Heart left ventricle (tissue), 13 donors: ENCODE results near the gene NSMCE1.

ENCODE experiments used
- POLR2A ChIP-seq, 2 donors: fragments of 450-650 bp; IDR thresholded peaks; one replicate each; pipeline ENCODE4 v1.6.1; 2017; ENCODE audit warnings: antibody characterized with exemption in 2 of 2, mild to moderate bottlenecking in 2 of 2, moderate library complexity in 2 of 2
- TF ChIP-seq, protein P1 (sequence below), 12 donors: fragments of 200-600 bp; sonication (generic) in 4 of 12; IDR thresholded peaks; one replicate each; pipeline versions ENCODE4 v1.5.0 to v1.8.0; 2018 to 2022; ENCODE audit warnings: antibody characterized with exemption in 12 of 12, mild to moderate bottlenecking in 5 of 12
- donor health status: ischemic (EF 13 %, LVEDD 7.1; RV severe dilation, severe dysfunction).
- donor health status: DM: no; HTN: yes; CAD: no.
- donor health status: DM: no; HTN: no; CAD: no.
- donor health status: ischemic (EF 25% LVEDD 6.9; RV normal size, moderate dysfunction).
- donor health status: ischemic (EF 25% LVEDD 5.7; RV mildly dilated, moderate dysfunction).
- donor health status: ischemic (EF 35%, LVEDD 5.7; RV mildly dilated, moderate dysfunction).
- donor health status: nonischemic (EF 11% LVEDD 7.7; RV severe dilation, severe dysfunction).
- donor health status: DM: yes; HTN: yes; CAD: no.
- donor health status: PGD.
- donor health status: ischemic (EF 29% LVEDD 5.4; RV normal size, mild dysfunction).
- donor health status: nonischemic (EF 23%, LVEDD 6.1; RV moderate dilation, normal function).

DNA sequence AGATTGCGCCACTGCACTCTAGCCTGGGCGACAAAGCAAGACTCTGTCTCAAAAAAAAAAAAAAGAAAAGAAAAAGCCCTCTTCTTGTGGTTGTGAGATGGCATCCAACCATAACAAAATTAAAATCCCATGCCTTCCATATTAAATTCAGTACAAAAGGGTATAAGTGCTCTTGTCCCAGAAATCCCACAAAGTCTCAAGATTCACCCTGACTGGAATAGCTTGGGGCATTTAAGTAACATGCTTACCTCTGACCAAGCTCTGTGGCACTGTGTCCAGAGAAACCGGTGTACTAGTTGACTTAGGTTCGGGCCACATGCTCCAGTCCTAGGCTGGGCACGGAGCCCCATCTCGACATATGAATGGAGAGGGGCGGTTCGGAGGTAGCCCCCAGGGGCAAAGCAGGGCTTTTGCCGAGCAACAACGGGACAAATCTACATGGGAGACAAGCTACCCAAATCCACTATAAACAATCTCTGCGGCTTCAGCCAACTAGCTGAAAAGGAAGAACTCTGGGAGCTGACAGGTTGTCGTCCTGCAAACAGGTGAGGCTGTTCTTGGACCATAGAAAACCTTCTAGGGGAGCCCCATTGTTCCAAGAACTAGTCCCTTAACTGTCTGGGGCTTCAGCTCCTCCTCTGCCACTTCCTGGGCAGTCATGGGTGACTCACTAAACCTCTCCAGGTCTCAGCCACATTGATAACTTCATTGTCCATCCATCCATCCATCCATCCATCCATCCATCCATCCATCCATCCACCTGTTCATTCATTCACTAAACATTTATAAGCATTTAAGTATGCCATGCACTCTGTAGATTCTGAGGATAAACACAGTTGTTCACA is 34.9 kb upstream of the NSMCE1 start:
- no peak for TF ChIP-seq POLR2A (IDR thresholded peaks at IDR 0.05)
- TF ChIP-seq, protein P1, sequence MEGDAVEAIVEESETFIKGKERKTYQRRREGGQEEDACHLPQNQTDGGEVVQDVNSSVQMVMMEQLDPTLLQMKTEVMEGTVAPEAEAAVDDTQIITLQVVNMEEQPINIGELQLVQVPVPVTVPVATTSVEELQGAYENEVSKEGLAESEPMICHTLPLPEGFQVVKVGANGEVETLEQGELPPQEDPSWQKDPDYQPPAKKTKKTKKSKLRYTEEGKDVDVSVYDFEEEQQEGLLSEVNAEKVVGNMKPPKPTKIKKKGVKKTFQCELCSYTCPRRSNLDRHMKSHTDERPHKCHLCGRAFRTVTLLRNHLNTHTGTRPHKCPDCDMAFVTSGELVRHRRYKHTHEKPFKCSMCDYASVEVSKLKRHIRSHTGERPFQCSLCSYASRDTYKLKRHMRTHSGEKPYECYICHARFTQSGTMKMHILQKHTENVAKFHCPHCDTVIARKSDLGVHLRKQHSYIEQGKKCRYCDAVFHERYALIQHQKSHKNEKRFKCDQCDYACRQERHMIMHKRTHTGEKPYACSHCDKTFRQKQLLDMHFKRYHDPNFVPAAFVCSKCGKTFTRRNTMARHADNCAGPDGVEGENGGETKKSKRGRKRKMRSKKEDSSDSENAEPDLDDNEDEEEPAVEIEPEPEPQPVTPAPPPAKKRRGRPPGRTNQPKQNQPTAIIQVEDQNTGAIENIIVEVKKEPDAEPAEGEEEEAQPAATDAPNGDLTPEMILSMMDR (IDR thresholded peaks at IDR 0.05): no peak
